Measurements from ENCODE around the gene MAPK13.

MAPK13 gene

DNA sequence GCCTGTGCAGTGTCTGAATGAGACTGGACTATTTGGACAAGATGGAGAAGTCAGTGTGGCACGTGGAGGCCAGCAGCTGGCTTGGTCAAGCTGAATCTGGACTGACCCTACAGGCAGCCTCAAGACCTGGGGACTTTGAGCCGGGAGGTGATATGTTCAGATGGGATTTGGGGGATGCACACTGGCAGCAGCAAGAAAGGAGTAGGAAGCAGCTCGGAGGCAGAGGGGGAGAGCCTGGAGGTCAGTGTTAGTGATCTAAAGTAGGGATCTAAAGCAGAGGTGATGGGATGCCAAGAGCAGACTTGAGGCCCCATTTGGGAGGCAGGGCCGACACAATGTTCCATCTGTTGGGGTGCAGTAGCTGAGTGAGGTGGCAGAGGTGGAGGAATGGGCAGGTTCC, 2.8 kb downstream of the MAPK13 start:
- Histone ChIP-seq H3K9ac (peak overlapping the region; percentile 86; the same call in 1 of the 2 replicates), H3K4me3 (0 out of 2 replicates have a peak overlapping the region, but pooled peaks have one; percentile 75), H3K4me1 (peaks cover 91% of the 10 kb centered on the region), H3K36me3 (peaks cover 29% of the 10 kb centered on the region), H3K27ac (peak overlapping the region; percentile 91), H3K27me3 (no peaks in the 10 kb centered on the region), H3K4me2 (peak overlapping the region; percentile 99), H3K9me3 (no peaks in the 10 kb centered on the region), H4K20me1 (no peaks in the 10 kb centered on the region)
- no peak for TF ChIP-seq Cebpa-rat (IDR thresholded peaks at IDR 0.05)

DNA sequence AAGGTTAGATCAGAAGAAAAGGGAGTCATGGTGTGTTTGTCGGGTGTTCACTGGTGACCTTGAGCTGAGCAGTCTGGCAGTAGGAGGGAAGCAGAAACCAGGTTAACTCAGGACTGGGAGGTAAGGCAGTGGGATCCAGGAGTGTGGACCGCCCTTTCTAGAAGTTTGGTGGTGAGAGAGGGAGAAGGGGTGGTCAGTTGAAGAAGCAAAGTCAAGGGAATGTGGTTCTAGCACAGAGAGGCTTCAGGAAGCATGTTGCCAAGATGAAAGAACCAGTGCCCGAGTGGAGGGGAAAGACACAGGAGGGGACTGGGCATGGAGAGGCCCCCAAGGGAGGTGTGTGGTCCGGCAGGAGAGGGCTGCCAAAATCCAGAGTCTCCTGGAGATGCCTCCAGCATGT, 3.6 kb downstream of the MAPK13 start:
- H4K20me1 ChIP-seq = no peaks in the 10 kb centered on the region
- H3K27ac ChIP-seq = peak overlapping the region; percentile 91
- no peak overlapping the region for H3K4me3 ChIP-seq
- H3K4me1 ChIP-seq = peaks cover 91% of the 10 kb centered on the region
- no peaks in the 10 kb centered on the region for H3K27me3 ChIP-seq
- peak overlapping the region; percentile 86; the same call in 1 of the 2 replicates for H3K9ac ChIP-seq
- H3K9me3 ChIP-seq = no peaks in the 10 kb centered on the region
- H3K4me2 ChIP-seq = peak overlapping the region; percentile 99
- H3K36me3 ChIP-seq = peaks cover 36% of the 10 kb centered on the region
- no peak for TF ChIP-seq Cebpa-rat (IDR thresholded peaks at IDR 0.05)

DNA sequence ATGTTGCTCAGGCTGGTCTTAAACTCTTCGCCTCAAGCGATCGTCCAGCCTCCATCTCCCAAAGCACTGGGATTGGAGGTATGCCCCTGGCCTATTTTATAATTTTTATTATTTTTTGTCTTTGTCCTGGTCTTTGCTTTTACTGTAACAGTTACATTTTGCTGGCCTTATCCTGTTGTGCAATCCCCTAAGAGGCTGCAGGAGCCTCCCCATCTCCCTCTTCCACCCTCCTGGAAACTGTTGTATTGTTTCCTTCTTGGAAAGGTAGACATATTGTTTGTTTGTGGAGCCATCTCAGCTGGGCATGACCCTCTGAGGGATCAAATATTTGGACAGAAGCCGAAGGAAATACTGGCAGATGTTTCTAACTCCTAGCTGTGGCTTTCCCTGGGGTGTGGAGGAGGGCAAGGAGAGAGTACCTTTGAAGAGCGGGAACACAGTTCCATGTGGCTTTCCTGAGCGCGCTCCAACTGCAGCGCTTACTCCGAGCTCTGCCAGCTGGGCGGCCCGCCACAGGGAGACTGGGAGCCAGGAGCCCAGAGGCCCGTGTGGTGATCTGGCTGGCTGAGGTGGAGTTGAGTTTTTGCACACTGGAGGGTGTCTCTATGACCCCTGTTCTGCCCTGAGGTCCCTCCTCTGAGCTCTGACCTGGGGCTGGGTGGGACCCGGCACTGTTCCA, 4.9 kb downstream of the MAPK13 start:
- H3K4me1 ChIP-seq = peaks cover 93% of the 10 kb centered on the region
- peak overlapping the region; percentile 89 for H3K4me2 ChIP-seq
- H3K27ac ChIP-seq = peak overlapping the region; percentile 89
- no peaks in the 10 kb centered on the region for H3K9me3 ChIP-seq
- no peak for TF ChIP-seq Cebpa-rat (IDR thresholded peaks at IDR 0.05)
- no peaks in the 10 kb centered on the region for H4K20me1 ChIP-seq
- no peak overlapping the region for H3K9ac ChIP-seq
- H3K27me3 ChIP-seq = no peaks in the 10 kb centered on the region
- H3K36me3 ChIP-seq = peaks cover 41% of the 10 kb centered on the region
- H3K4me3 ChIP-seq = no peak overlapping the region

DNA sequence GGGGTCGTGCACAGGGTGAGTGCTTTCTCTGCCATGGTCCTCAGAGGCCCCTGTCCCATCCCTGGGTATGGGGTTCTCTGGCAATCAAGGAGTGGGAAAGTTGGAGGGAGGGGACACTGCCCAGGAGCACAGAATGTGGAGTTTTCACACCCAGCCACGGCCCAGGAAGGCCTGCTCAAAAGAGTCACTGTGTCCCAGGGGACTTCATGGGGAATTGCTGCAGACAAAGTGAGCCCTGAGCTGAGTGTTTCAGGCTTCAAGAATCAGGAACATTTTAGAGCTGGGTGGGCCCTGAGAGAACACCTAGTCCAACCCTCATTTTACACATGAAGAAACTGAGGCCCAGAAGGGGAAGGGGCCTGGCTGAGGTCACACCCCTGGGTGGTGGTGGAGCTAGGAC, 5.7 kb downstream of the MAPK13 start:
- H3K4me2 ChIP-seq = peak overlapping the region; percentile 89
- no peaks in the 10 kb centered on the region for H4K20me1 ChIP-seq
- TF ChIP-seq Cebpa-rat (IDR thresholded peaks at IDR 0.05) = no peak
- H3K36me3 ChIP-seq = peaks cover 41% of the 10 kb centered on the region
- no peaks in the 10 kb centered on the region for H3K9me3 ChIP-seq
- H3K27me3 ChIP-seq = no peaks in the 10 kb centered on the region
- H3K9ac ChIP-seq = peak overlapping the region; percentile 44
- H3K4me3 ChIP-seq = no peak overlapping the region
- peak overlapping the region; percentile 89 for H3K27ac ChIP-seq
- H3K4me1 ChIP-seq = peaks cover 100% of the 10 kb centered on the region

DNA sequence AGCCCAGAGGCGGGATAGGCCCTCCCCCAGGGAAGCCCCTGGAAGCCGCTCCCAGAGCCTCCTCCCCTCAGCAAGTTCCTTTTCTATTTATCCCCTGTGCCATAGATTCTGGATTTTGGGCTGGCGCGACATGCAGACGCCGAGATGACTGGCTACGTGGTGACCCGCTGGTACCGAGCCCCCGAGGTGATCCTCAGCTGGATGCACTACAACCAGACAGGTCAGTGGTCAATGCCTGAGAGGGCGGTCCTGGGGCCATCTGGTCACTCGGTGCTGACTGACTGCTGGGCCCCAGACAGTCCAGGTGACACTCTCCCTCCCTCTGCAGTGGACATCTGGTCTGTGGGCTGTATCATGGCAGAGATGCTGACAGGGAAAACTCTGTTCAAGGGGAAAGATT, 6.2 kb downstream of the MAPK13 start:
- H3K36me3 ChIP-seq = peaks cover 43% of the 10 kb centered on the region
- no peaks in the 10 kb centered on the region for H4K20me1 ChIP-seq
- H3K4me2 ChIP-seq = peak overlapping the region; percentile 89
- no peak for TF ChIP-seq Cebpa-rat (IDR thresholded peaks at IDR 0.05)
- H3K27me3 ChIP-seq = no peaks in the 10 kb centered on the region
- H3K9me3 ChIP-seq = no peaks in the 10 kb centered on the region
- H3K27ac ChIP-seq = peak overlapping the region; percentile 89
- peaks cover 100% of the 10 kb centered on the region for H3K4me1 ChIP-seq
- no peak overlapping the region for H3K4me3 ChIP-seq
- peak overlapping the region; percentile 44 for H3K9ac ChIP-seq

DNA sequence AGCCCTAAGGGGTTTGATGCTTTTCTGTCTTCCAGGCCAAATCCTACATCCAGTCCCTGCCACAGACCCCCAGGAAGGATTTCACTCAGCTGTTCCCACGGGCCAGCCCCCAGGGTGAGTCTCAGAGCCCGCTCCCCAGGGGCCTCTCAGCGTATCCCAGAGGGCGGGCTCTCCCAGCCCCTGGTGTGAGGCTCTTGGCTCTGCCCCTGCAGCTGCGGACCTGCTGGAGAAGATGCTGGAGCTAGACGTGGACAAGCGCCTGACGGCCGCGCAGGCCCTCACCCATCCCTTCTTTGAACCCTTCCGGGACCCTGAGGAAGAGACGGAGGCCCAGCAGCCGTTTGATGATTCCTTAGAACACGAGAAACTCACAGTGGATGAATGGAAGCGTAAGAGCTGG, 8.4 kb downstream of the MAPK13 start:
- no peak for TF ChIP-seq Cebpa-rat (IDR thresholded peaks at IDR 0.05)
- Histone ChIP-seq H3K27ac (peak overlapping the region; percentile 89), H3K27me3 (no peaks in the 10 kb centered on the region), H3K4me3 (no peak overlapping the region), H3K9me3 (no peaks in the 10 kb centered on the region), H3K4me1 (peaks cover 95% of the 10 kb centered on the region), H3K4me2 (peak overlapping the region; percentile 89), H4K20me1 (no peaks in the 10 kb centered on the region), H3K36me3 (peaks cover 54% of the 10 kb centered on the region), H3K9ac (peak overlapping the region; percentile 76)

DNA sequence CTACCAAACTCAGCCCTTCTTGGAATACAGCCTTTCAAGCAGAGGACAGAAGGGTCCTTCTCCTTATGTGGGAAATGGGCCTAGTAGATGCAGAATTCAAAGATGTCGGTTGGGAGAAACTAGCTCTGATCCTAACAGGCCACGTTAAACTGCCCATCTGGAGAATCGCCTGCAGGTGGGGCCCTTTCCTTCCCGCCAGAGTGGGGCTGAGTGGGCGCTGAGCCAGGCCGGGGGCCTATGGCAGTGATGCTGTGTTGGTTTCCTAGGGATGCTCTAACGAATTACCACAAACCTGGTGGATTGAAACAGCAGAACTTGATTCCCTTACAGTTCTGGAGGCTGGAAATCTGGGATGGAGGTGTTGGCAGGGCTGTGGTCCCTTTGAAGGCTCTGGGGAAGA, 9.1 kb downstream of the MAPK13 start:
- Histone ChIP-seq H4K20me1 (no peaks in the 10 kb centered on the region), H3K36me3 (peaks cover 59% of the 10 kb centered on the region), H3K9me3 (peaks cover under 1% of the 10 kb centered on the region; the same call in 1 of the 2 replicates), H3K4me3 (peak overlapping the region; percentile 38), H3K9ac (peak overlapping the region; percentile 76), H3K4me2 (peak overlapping the region; percentile 89), H3K27me3 (no peaks in the 10 kb centered on the region), H3K4me1 (peaks cover 87% of the 10 kb centered on the region), H3K27ac (peak overlapping the region; percentile 89)
- TF ChIP-seq Cebpa-rat (IDR thresholded peaks at IDR 0.05) = no peak

DNA sequence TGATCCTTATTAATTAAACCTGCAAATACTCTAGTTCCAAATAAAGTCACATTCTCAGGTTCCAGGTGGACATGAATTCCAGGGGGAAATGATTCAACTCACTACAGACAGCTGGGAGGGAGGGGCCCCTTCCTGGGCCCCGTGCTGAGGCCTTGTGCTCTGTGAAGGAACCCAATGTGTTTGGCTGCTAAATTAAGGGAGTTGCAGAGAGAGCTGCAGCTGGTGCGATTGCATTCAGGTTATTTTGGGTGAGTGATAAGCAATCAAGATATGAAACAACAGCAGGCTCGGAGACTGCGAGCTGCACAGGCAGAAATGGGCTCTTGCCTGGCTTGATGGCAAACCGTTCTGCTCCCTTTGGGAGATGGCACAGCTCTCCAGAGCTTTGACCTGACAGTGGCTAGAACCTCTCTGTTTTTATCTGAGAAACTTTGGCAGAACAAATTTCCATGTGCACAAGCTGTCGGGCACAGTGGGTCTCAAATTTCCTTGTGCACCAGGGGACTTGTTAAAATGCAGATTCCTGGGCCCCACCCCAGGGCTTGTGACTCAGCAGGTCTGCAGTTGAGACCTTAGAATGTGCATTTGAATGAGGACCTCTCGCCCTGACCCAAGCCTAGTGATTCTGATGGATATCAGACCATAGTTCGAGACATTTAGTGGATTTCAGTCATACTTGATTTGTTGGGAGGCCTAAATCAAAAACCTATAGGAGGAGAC, 9.8 kb downstream of the MAPK13 start:
- Histone ChIP-seq H3K27me3 (no peaks in the 10 kb centered on the region), H4K20me1 (no peaks in the 10 kb centered on the region), H3K4me1 (peaks cover 80% of the 10 kb centered on the region), H3K9me3 (peaks cover 8% of the 10 kb centered on the region; the same call in 1 of the 2 replicates), H3K27ac (peak overlapping the region; percentile 89), H3K4me3 (peak overlapping the region; percentile 38), H3K36me3 (peaks cover 66% of the 10 kb centered on the region), H3K9ac (peak overlapping the region; percentile 76), H3K4me2 (peak overlapping the region; percentile 89)
- peak; percentile 45; the same call in 1 of the 2 replicates for TF ChIP-seq Cebpa-rat (IDR thresholded peaks at IDR 0.05)

DNA sequence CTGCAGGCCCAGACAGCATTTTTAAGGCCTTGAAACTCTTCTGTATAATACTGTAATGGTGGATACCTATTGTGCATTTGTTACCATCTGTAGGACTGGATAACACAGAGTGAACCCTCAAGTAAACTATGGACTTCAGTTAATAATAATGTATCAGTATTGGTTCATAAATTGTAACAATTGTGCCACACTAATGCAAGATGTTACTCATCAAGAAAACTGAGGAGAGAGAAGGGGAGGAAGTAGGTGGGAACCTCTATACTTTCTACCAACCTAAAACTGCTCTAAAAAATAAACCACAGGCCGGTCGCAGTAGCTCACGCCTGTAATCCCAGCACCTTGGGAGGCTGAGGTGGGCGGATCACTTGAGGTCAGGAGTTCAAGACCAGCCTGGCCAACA, 10.8 kb downstream of the MAPK13 start:
- Histone ChIP-seq H3K27me3 (no peaks in the 10 kb centered on the region), H4K20me1 (no peaks in the 10 kb centered on the region), H3K27ac (peak overlapping the region; percentile 89), H3K4me3 (no peak overlapping the region; the same call in 1 of the 2 replicates), H3K9ac (peak overlapping the region; percentile 76; the same call in 1 of the 2 replicates), H3K4me2 (peak overlapping the region; percentile 89), H3K36me3 (peaks cover 66% of the 10 kb centered on the region), H3K4me1 (peaks cover 71% of the 10 kb centered on the region), H3K9me3 (peaks cover 12% of the 10 kb centered on the region; the same call in 1 of the 2 replicates)
- no peak for TF ChIP-seq Cebpa-rat (IDR thresholded peaks at IDR 0.05)

DNA sequence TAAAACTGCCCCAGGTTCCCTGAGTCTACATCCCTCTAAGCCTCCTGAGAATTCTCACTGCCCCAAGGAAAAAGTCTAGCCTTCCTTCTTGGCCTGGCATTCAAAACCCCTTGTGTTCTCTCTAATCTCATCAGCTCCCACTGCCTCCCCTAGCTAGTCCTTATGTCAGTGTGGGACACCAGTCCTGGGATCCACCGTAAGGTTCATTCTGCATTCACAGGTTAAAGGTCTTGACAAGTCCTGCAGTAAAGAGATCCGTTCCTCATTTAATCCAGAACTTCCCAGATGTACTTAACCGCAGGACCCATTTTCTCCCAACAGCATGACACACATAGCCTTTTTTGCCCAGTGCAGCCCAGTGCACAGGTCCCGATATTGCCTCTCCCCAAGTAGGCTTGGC, 11.6 kb downstream of the MAPK13 start:
- H3K4me2 ChIP-seq = peak overlapping the region; percentile 89

More for the DNA sequence above, 11.6 kb downstream of the MAPK13 start:
- Histone ChIP-seq H3K9ac (no peak overlapping the region), H3K9me3 (peaks cover 21% of the 10 kb centered on the region), H3K4me1 (peaks cover 69% of the 10 kb centered on the region), H3K27me3 (no peaks in the 10 kb centered on the region), H3K27ac (peak overlapping the region; percentile 89), H3K4me3 (no peak overlapping the region), H3K36me3 (peaks cover 57% of the 10 kb centered on the region), H4K20me1 (no peaks in the 10 kb centered on the region)
- no peak for TF ChIP-seq Cebpa-rat (IDR thresholded peaks at IDR 0.05)
